IMR-90 (cell line): Measurements from ENCODE around the gene OMD. TPM values are rescaled to one million over a fixed set of nuclear protein-coding genes. Genes with fewer than 3 reads are reported as not detected.

Experiments
- ATAC-seq: fragments of 200-7000 bp; cut with Tn5 transposase; 2 replicates; pipeline ENCODE4 v1.9.1; 2020; ENCODE audit warnings: low read depth, mild to moderate bottlenecking, moderate library complexity
- BruUV-seq: library from RNA; stranded (reverse); fragments of 400-500 nt; replicated peaks from 2 replicates; lab custom pipeline; 2021; lab: Mats Ljungman, UMichigan
- CTCF ChIA-PET: fragments of 300-600 bp; formaldehyde crosslinking; extraction: SDS; loops from one replicate; lab custom pipeline; 2021; ENCODE audit warnings: antibody characterized with exemption; lab: Yijun Ruan, JAX
- POLR2A ChIA-PET: fragments of 300-600 bp; sonication (Branson Sonifier 250); formaldehyde crosslinking; loops from one replicate; lab custom pipeline; 2022; ENCODE audit warnings: antibody characterized with exemption; ENCODE audit not compliant: unreplicated experiment; lab: Charles Lee
- DNase-seq: peaks from one replicate; pipeline ENCODE4 v3.0.0; 2013
- H2AFZ ChIP-seq: replicated peaks from 2 replicates; pipeline ENCODE3; 2013; ENCODE audit warnings: low read length, mild to moderate bottlenecking; ENCODE audit not compliant: poor library complexity
- H2AK5ac ChIP-seq: 2 replicates; pipeline ENCODE4 v1.6.1; 2013; ENCODE audit warnings: low read depth, low read length, inconsistent platforms
- H2AK9ac ChIP-seq: replicated peaks from 2 replicates; pipeline ENCODE3; 2013; ENCODE audit warnings: mild to moderate bottlenecking, low read depth, low read length, moderate library complexity; ENCODE audit not compliant: poor library complexity
- H2BK120ac ChIP-seq: 2 replicates; pipeline ENCODE4 v1.6.1; 2013; ENCODE audit warnings: low read depth, low read length, inconsistent platforms
- H2BK15ac ChIP-seq: 3 replicates; pipeline ENCODE4 v1.6.1; 2013; ENCODE audit warnings: low read depth, low read length, inconsistent platforms
- H2BK20ac ChIP-seq: 2 replicates; pipeline ENCODE4 v1.6.1; 2013; ENCODE audit warnings: low read depth, mild to moderate bottlenecking, inconsistent platforms, low read length, moderate library complexity
- H2BK5ac ChIP-seq: 2 replicates; pipeline ENCODE4 v1.6.1; 2013; ENCODE audit warnings: mild to moderate bottlenecking, low read depth, low read length, inconsistent platforms; ENCODE audit not compliant: poor library complexity, severe bottlenecking
- H3K14ac ChIP-seq: replicated peaks from 2 replicates; pipeline ENCODE4 v1.6.1; 2013; ENCODE audit warnings: low read depth, low read length, inconsistent platforms
- H3K18ac ChIP-seq: 2 replicates; pipeline ENCODE4 v1.6.1; 2013; ENCODE audit warnings: low read depth, low read length, control low read depth
- H3K23ac ChIP-seq: 2 replicates; pipeline ENCODE4 v1.6.1; 2013; ENCODE audit warnings: low read depth, low read length, inconsistent platforms
- H3K27ac ChIP-seq: 2 replicates; pipeline ENCODE4 v1.5.1; 2013; ENCODE audit warnings: mild to moderate bottlenecking, control low read depth, low read length; ENCODE audit not compliant: insufficient read depth
- H3K27me3 ChIP-seq: 2 replicates; pipeline ENCODE4 v1.6.1; 2013; ENCODE audit warnings: low read length; ENCODE audit not compliant: control insufficient read depth, insufficient read depth
- H3K36me3 ChIP-seq: 2 replicates; pipeline ENCODE4 v1.6.1; 2013; ENCODE audit warnings: low read length, mixed read lengths; ENCODE audit not compliant: control insufficient read depth, insufficient read depth
- H3K4ac ChIP-seq: 2 replicates; pipeline ENCODE4 v1.6.1; 2013; ENCODE audit warnings: low read depth, low read length, inconsistent platforms
- H3K4me1 ChIP-seq: 2 replicates; pipeline ENCODE4 v1.6.1; 2013; ENCODE audit warnings: low read length, mixed read lengths; ENCODE audit not compliant: control insufficient read depth, insufficient read depth
- H3K4me2 ChIP-seq: 2 replicates; pipeline ENCODE4 v1.6.1; 2013; ENCODE audit warnings: low read depth, mild to moderate bottlenecking, control low read depth, low read length, moderate library complexity
- H3K4me3 ChIP-seq: 2 replicates; pipeline ENCODE4 v1.5.1; 2013; ENCODE audit warnings: low read depth, mild to moderate bottlenecking, control low read depth, low read length, moderate library complexity; ENCODE audit not compliant: insufficient read depth
- H3K56ac ChIP-seq: 2 replicates; pipeline ENCODE4 v1.6.1; 2013; ENCODE audit warnings: low read length, inconsistent platforms; ENCODE audit not compliant: insufficient read depth; ENCODE audit errors: extremely low read depth
- H3K79me1 ChIP-seq, 2 experiments: 2 replicates each; pipeline ENCODE4 v1.6.1; 2013; ENCODE audit warnings: low read length in 2 of 2, inconsistent platforms in 1 of 2, low read depth in 1 of 2
- H3K9ac ChIP-seq: 2 replicates; pipeline ENCODE4 v1.6.1; 2013; ENCODE audit warnings: low read depth, low read length, control low read depth
- H3K9me1 ChIP-seq: 2 replicates; pipeline ENCODE4 v1.6.1; 2013; ENCODE audit warnings: low read length, inconsistent platforms; ENCODE audit not compliant: insufficient read depth
- H3K9me3 ChIP-seq: 2 replicates; pipeline ENCODE4 v1.6.1; 2013; ENCODE audit warnings: low read length; ENCODE audit not compliant: control insufficient read depth, insufficient read depth
- H4K20me1 ChIP-seq: 2 replicates; pipeline ENCODE4 v1.6.1; 2013; ENCODE audit warnings: low read length, inconsistent platforms; ENCODE audit not compliant: insufficient read depth
- H4K5ac ChIP-seq: 2 replicates; pipeline ENCODE4 v1.6.1; 2013; ENCODE audit warnings: mild to moderate bottlenecking, low read depth, low read length, control low read depth
- H4K8ac ChIP-seq, 2 experiments: 2 replicates each; pipeline ENCODE4 v1.6.1; 2013; ENCODE audit warnings: low read depth in 2 of 2, low read length in 2 of 2, control low read depth in 1 of 2, inconsistent platforms in 1 of 2
- H4K91ac ChIP-seq: 2 replicates; pipeline ENCODE4 v1.6.1; 2013; ENCODE audit warnings: low read depth, low read length, inconsistent platforms; ENCODE audit not compliant: insufficient read depth
- BHLHE40 ChIP-seq: fragments of 150-350 bp; IDR thresholded peaks from 2 replicates; pipeline ENCODE4 v1.6.1; 2016; ENCODE audit warnings: mild to moderate bottlenecking, low read depth, low read length
- CEBPB ChIP-seq: IDR thresholded peaks from 2 replicates; pipeline ENCODE4 v1.6.1; 2012; ENCODE audit warnings: low read depth, low read length, improper control_type of control experiment
- CHD1 ChIP-seq: IDR thresholded peaks from 2 replicates; pipeline ENCODE4 v1.6.1; 2012; ENCODE audit warnings: low read depth, low read length, improper control_type of control experiment
- CTCF ChIP-seq: conservative IDR thresholded peaks from 2 replicates; pipeline ENCODE4 v1.5.1; 2012; ENCODE audit warnings: mild to moderate bottlenecking, low read depth, low read length, improper control_type of control experiment
- ELK1 ChIP-seq: fragments of 150-350 bp; IDR thresholded peaks from 2 replicates; pipeline ENCODE4 v1.6.1; 2016; ENCODE audit warnings: low read depth, mild to moderate bottlenecking, low read length, moderate library complexity, borderline replicate concordance
- FOS ChIP-seq: fragments of 150-350 bp; IDR thresholded peaks from 2 replicates; pipeline ENCODE4 v1.6.1; 2016; ENCODE audit warnings: low read depth, low read length
- MAZ ChIP-seq: IDR thresholded peaks from 2 replicates; pipeline ENCODE4 v1.6.1; 2012; ENCODE audit warnings: low read depth, mild to moderate bottlenecking, low read length, improper control_type of control experiment, moderate library complexity, borderline replicate concordance
- MXI1 ChIP-seq: IDR thresholded peaks from 2 replicates; pipeline ENCODE4 v1.6.1; 2012; ENCODE audit warnings: low read depth, mild to moderate bottlenecking, low read length, moderate library complexity, borderline replicate concordance
- NFE2L2 ChIP-seq: fragments of 150-350 bp; IDR thresholded peaks from 2 replicates; pipeline ENCODE4 v1.6.1; 2016; ENCODE audit warnings: low read depth, mild to moderate bottlenecking, low read length
- POLR2A ChIP-seq: IDR thresholded peaks from 2 replicates; pipeline ENCODE4 v1.6.1; 2012; ENCODE audit warnings: mild to moderate bottlenecking, low read depth, low read length
- RAD21 ChIP-seq: IDR thresholded peaks from 2 replicates; pipeline ENCODE4 v1.6.1; 2012; ENCODE audit warnings: low read length, improper control_type of control experiment
- RCOR1 ChIP-seq: IDR thresholded peaks from 2 replicates; pipeline ENCODE4 v1.6.1; 2012; ENCODE audit warnings: mild to moderate bottlenecking, low read length, improper control_type of control experiment; ENCODE audit not compliant: insufficient replicate concordance
- RFX5 ChIP-seq: IDR thresholded peaks from 2 replicates; pipeline ENCODE4 v1.8.0; 2012; ENCODE audit warnings: low read depth, mild to moderate bottlenecking, low read length, moderate library complexity
- SMC3 ChIP-seq: fragments of 150-350 bp; IDR thresholded peaks from 2 replicates; pipeline ENCODE4 v1.6.1; 2016; ENCODE audit warnings: low read depth, mild to moderate bottlenecking, antibody characterized with exemption, low read length, moderate library complexity
- USF2 ChIP-seq: fragments of 150-350 bp; IDR thresholded peaks from 2 replicates; pipeline ENCODE4 v1.6.1; 2017; ENCODE audit warnings: mild to moderate bottlenecking, antibody characterized with exemption, low read length, low read depth
- WGBS, 2 experiments: methylation state at CpG; one replicate each; pipeline versions ENCODE4 v1.1.5 to v1.1.7; 2013; ENCODE audit warnings: missing lambda C conversion rate in 2 of 2; ENCODE audit not compliant: insufficient read length in 1 of 2; ENCODE audit errors: extremely low coverage in 2 of 2; 5-methylcytosine and 5-hydroxymethylcytosine counted together
- dilution Hi-C: fragments of 300-500 bp; cut with HindIII; formaldehyde crosslinking; loops from one replicate; pipeline ENCODE4 v1.14.3; 2018; ENCODE audit warnings: low sequenced_read_pairs; ENCODE audit not compliant: unreplicated experiment
- in situ Hi-C: fragments of 300-500 bp; cut with MboI; formaldehyde crosslinking; loops from 3 replicates; pipeline ENCODE4 v1.14.3; 2019; ENCODE audit warnings: low sequenced_read_pairs, inconsistent platforms, mixed read lengths
- intact Hi-C: fragments of 100-400 bp; cut with micrococcal nuclease; formaldehyde crosslinking; loops from 2 replicates; pipeline ENCODE4 v1.10.0; 2022
- polyA plus RNA-seq, 3 experiments: library from polyadenylated mRNA; depleted of rRNA; stranded (reverse); fragments of >200 nt; gene quantifications; 2 replicates each; pipeline ENCODE4 v1.2.3, GENCODE V29; 2012; ENCODE audit warnings: low replicate concordance in 1 of 3
- total RNA-seq: library from RNA; depleted of rRNA; stranded (reverse); fragments of >200 nt; gene quantifications from 2 replicates; pipeline ENCODE4 v1.2.3, GENCODE V29; 2012

OMD gene
- total and polyA plus RNA-seq, 2 of the 4 experiments (the other 2 are of a cell fraction), result not detected

GRCh38 chr9:92402826-92403745 lies 21.2 kb downstream of the OMD start:
- H3K4ac ChIP-seq, result no peak overlapping the region
- H3K9ac ChIP-seq, result no peak overlapping the region
- H3K4me1 ChIP-seq, result peaks cover 5% of the 10 kb centered on the region; the same call in 1 of the 2 replicates
- no peak overlapping the region for H2AFZ ChIP-seq
- H2AK9ac ChIP-seq, result no peak overlapping the region
- H2BK20ac ChIP-seq, result no peak overlapping the region
- no peak overlapping the region for H3K14ac ChIP-seq
- H4K8ac ChIP-seq, result no peak overlapping the region
- H3K18ac ChIP-seq, result no peak overlapping the region
- 0 out of 2 replicates have a peak, but pooled peaks cover 3% of the 10 kb centered on the region for H3K9me1 ChIP-seq
- no peaks in the 10 kb centered on the region for H3K27me3 ChIP-seq
- intact Hi-C loops, result no loop called here
- DNase-seq, result no peak
- no peak overlapping the region for H2BK15ac ChIP-seq
- no peak overlapping the region for H2AK5ac ChIP-seq
- H3K4me3 ChIP-seq, result no peak overlapping the region
- no peak overlapping the region for H2BK5ac ChIP-seq
- H3K9me3 ChIP-seq, result no peaks in the 10 kb centered on the region
- H3K36me3 ChIP-seq, result no peaks in the 10 kb centered on the region
- H3K23ac ChIP-seq, result no peak overlapping the region
- H4K91ac ChIP-seq, result no peak overlapping the region
- H4K5ac ChIP-seq, result no peak overlapping the region
- H3K27ac ChIP-seq, result no peak overlapping the region
- ChIA-PET CTCF (no interaction called here), POLR2A (no interaction called here)
- no peaks in the 10 kb centered on the region for H4K20me1 ChIP-seq
- H2BK120ac ChIP-seq, result no peak overlapping the region
- no peak overlapping the region for H3K4me2 ChIP-seq
- no CpG with 5 or more reads among the region's 5 CpGs for WGBS, 2 experiments
- dilution Hi-C loops, result no loop called here
- in situ Hi-C loops, result no loop called here
- H3K56ac ChIP-seq, result no peak overlapping the region
- ATAC-seq, result no peak
- BruUV-seq, result no TSS peak
- no peaks in the 10 kb centered on the region for H3K79me1 ChIP-seq
- TF ChIP-seq USF2, result no peak
- no peak for TF ChIP-seq FOS
- no peak for TF ChIP-seq SMC3
- TF ChIP-seq CHD1, result no peak
- no peak for TF ChIP-seq MXI1
- no peak for TF ChIP-seq MAZ
- no peak for TF ChIP-seq ELK1
- no peak for TF ChIP-seq RCOR1
- no peak for TF ChIP-seq POLR2A
- no peak for TF ChIP-seq RFX5
- no peak for TF ChIP-seq CTCF
- TF ChIP-seq CEBPB, result no peak
- TF ChIP-seq RAD21, result no peak
- TF ChIP-seq BHLHE40, result no peak
- no peak for TF ChIP-seq NFE2L2
